Neural cell (in vitro differentiated cells): ENCODE data around the gene EFCAB12. TPM values are rescaled to one million over a fixed set of nuclear protein-coding genes. Genes with fewer than 3 reads are reported as not detected.

Experiments
- H2AFZ ChIP-seq: fragments of 200-600, 300-800 bp; sonication (generic), shearing (Covaris generic); 2 replicates; pipeline ENCODE4 v1.6.0; 2014; ENCODE audit warnings: low read depth, mild to moderate bottlenecking, antibody characterized with exemption, low read length, moderate library complexity
- H3F3A ChIP-seq: fragments of 200-600 bp; shearing (Covaris generic); 2 replicates; pipeline ENCODE4 v1.6.1; 2016; ENCODE audit warnings: mild to moderate bottlenecking, moderate library complexity, mixed read lengths, antibody characterized with exemption, low read length; ENCODE audit not compliant: insufficient read depth, poor library complexity, severe bottlenecking
- H3K27ac ChIP-seq: fragments of 200-600, 300-800 bp; sonication (generic), shearing (Covaris generic); 2 replicates; pipeline ENCODE4 v1.5.1; 2014; ENCODE audit warnings: mild to moderate bottlenecking, low read length, moderate library complexity
- H3K27me3 ChIP-seq: fragments of 300-800, 200-600 bp; sonication (generic), shearing (Covaris generic); 2 replicates; pipeline ENCODE4 v1.6.0; 2014; ENCODE audit warnings: mild to moderate bottlenecking, low read depth, low read length, moderate library complexity; ENCODE audit not compliant: insufficient read depth
- H3K36me3 ChIP-seq: fragments of 300-800, 200-600 bp; sonication (generic), shearing (Covaris generic); 2 replicates; pipeline ENCODE4 v1.5.1; 2014; ENCODE audit warnings: mild to moderate bottlenecking, antibody characterized with exemption, low read length, moderate library complexity; ENCODE audit not compliant: insufficient read depth
- H3K4me2 ChIP-seq: fragments of 300-800, 200-600 bp; sonication (generic), shearing (Covaris generic); 2 replicates; pipeline ENCODE4 v1.6.0; 2014; ENCODE audit warnings: mild to moderate bottlenecking, low read length
- H3K4me3 ChIP-seq: fragments of 300-800, 200-600 bp; sonication (generic), shearing (Covaris generic); 2 replicates; pipeline ENCODE4 v1.5.1; 2014; ENCODE audit warnings: mild to moderate bottlenecking, low read length, moderate library complexity
- H3K79me2 ChIP-seq: fragments of 200-600 bp; shearing (Covaris generic); replicated peaks from 2 replicates; pipeline ENCODE4 v1.6.0; 2014; ENCODE audit warnings: mild to moderate bottlenecking, low read length, moderate library complexity; ENCODE audit not compliant: insufficient read depth
- H3K9ac ChIP-seq: fragments of 300-800, 200-600 bp; sonication (generic), shearing (Covaris generic); 2 replicates; pipeline ENCODE4 v1.6.1; 2016; ENCODE audit warnings: mild to moderate bottlenecking, low read length, mixed read lengths
- H3K9me2 ChIP-seq: fragments of 200-600 bp; shearing (Covaris generic); 2 replicates; pipeline ENCODE4 v1.6.1; 2016; ENCODE audit warnings: mild to moderate bottlenecking, low read length, mixed read lengths; ENCODE audit not compliant: insufficient read depth
- H3K9me3 ChIP-seq: fragments of 200-600, 300-800 bp; sonication (generic), shearing (Covaris generic); 2 replicates; pipeline ENCODE4 v1.6.1; 2016; ENCODE audit warnings: mild to moderate bottlenecking, mixed run types, low read length, moderate library complexity, mixed read lengths
- H4K20me1 ChIP-seq: fragments of 200-600 bp; shearing (Covaris generic); 2 replicates; pipeline ENCODE4 v1.6.1; 2016; ENCODE audit warnings: mild to moderate bottlenecking, mixed run types; ENCODE audit not compliant: insufficient read depth
- EP300 ChIP-seq: fragments of 450-650 bp; conservative IDR thresholded peaks from 2 replicates; pipeline ENCODE4 v1.6.1; 2014; ENCODE audit warnings: antibody characterized with exemption, mild to moderate bottlenecking, moderate library complexity; ENCODE audit not compliant: poor library complexity, severe bottlenecking
- EZH2 ChIP-seq: fragments of 200-600, 300-800 bp; shearing (Covaris generic), sonication (generic); IDR thresholded peaks from 2 replicates; pipeline ENCODE4 v1.6.1; 2014; ENCODE audit warnings: antibody characterized with exemption, low read length, borderline replicate concordance, mild to moderate bottlenecking; ENCODE audit not compliant: insufficient read depth, poor library complexity, severe bottlenecking
- MXI1 ChIP-seq: fragments of 450-650 bp; conservative IDR thresholded peaks from 2 replicates; pipeline ENCODE4 v1.6.1; 2014; ENCODE audit warnings: antibody characterized with exemption, mild to moderate bottlenecking; ENCODE audit not compliant: poor library complexity, severe bottlenecking
- POLR2AphosphoS5 ChIP-seq: IDR thresholded peaks from 2 replicates; pipeline ENCODE4 v1.6.1; 2012
- RAD21 ChIP-seq: fragments of 450-650 bp; conservative IDR thresholded peaks from 2 replicates; pipeline ENCODE4 v1.6.1; 2014; ENCODE audit warnings: antibody characterized with exemption, mild to moderate bottlenecking, moderate library complexity
- SMC3 ChIP-seq: fragments of 450-650 bp; conservative IDR thresholded peaks from 2 replicates; pipeline ENCODE4 v1.6.1; 2014; ENCODE audit warnings: antibody characterized with exemption, mild to moderate bottlenecking, moderate library complexity; ENCODE audit not compliant: poor library complexity
- TAF1 ChIP-seq: IDR thresholded peaks from 2 replicates; pipeline ENCODE4 v1.6.1; 2012; ENCODE audit warnings: low read depth
- polyA plus RNA-seq: library from polyadenylated mRNA; depleted of rRNA; stranded (reverse); fragments of >200 nt; gene quantifications from 2 replicates; pipeline ENCODE4 v1.2.3, GENCODE V29; 2014
- TF ChIP-seq, protein P1 (sequence below): fragments of 450-650 bp; IDR thresholded peaks from 2 replicates; pipeline ENCODE4 v1.5.1; 2014; ENCODE audit warnings: antibody characterized with exemption, mild to moderate bottlenecking, moderate library complexity; ENCODE audit not compliant: poor library complexity, severe bottlenecking
- TF ChIP-seq, protein P2 (sequence below): IDR thresholded peaks from 2 replicates; pipeline ENCODE4 v1.6.1; 2012; ENCODE audit warnings: borderline replicate concordance

Gene EFCAB12
- polyA plus RNA-seq, 1 donor from 2014 or later, result 0.32 TPM

DNA sequence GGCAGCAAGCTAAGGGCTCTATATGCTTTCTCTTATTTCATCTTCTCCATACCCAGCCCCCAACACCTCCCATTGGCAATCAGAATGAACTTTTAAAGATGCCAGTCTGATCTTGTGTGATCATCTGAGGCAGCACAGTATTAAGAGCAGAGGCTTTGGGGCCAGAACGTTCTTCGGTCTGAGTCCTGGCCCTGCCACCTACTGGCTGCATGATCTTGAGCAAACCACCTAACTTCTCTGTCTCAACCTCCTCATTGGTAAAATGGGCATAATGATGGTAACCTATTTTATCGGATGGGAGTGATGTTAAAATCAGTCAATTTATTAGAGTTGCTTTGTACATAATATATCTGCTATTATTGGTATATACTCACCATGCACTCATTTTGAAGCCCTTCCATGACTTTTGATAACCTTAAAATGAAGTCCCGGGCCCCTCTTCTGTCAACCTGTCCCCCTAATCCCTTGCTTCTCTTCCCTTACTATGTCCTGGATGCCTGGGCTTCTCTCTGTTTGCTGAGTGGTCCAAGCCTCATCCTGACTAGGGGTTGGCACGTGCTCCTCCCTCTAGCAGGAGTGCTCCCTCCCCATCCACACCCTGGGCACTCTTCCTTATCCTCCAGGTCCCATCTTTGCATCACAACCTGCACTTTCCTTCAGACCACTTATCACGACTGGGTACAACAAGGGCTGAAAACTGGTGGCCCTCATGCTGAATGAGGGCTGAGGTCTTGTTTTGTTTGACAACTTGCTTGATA, 6.3 kb downstream of the EFCAB12 start:
- Histone ChIP-seq H3K27ac (no peak overlapping the region), H3K9me3 (no peaks in the 10 kb centered on the region), H3K27me3 (no peaks in the 10 kb centered on the region), H4K20me1 (no peaks in the 10 kb centered on the region), H2AFZ (no peak overlapping the region), H3K9me2 (no peaks in the 10 kb centered on the region), H3K4me3 (no peak overlapping the region), H3K4me2 (no peak overlapping the region), H3K9ac (no peak overlapping the region), H3K79me2 (no peaks in the 10 kb centered on the region), H3F3A (no peaks in the 10 kb centered on the region), H3K36me3 (no peaks in the 10 kb centered on the region)
- TF ChIP-seq, protein P1, sequence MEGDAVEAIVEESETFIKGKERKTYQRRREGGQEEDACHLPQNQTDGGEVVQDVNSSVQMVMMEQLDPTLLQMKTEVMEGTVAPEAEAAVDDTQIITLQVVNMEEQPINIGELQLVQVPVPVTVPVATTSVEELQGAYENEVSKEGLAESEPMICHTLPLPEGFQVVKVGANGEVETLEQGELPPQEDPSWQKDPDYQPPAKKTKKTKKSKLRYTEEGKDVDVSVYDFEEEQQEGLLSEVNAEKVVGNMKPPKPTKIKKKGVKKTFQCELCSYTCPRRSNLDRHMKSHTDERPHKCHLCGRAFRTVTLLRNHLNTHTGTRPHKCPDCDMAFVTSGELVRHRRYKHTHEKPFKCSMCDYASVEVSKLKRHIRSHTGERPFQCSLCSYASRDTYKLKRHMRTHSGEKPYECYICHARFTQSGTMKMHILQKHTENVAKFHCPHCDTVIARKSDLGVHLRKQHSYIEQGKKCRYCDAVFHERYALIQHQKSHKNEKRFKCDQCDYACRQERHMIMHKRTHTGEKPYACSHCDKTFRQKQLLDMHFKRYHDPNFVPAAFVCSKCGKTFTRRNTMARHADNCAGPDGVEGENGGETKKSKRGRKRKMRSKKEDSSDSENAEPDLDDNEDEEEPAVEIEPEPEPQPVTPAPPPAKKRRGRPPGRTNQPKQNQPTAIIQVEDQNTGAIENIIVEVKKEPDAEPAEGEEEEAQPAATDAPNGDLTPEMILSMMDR, result no peak
- TF ChIP-seq, protein P2, sequence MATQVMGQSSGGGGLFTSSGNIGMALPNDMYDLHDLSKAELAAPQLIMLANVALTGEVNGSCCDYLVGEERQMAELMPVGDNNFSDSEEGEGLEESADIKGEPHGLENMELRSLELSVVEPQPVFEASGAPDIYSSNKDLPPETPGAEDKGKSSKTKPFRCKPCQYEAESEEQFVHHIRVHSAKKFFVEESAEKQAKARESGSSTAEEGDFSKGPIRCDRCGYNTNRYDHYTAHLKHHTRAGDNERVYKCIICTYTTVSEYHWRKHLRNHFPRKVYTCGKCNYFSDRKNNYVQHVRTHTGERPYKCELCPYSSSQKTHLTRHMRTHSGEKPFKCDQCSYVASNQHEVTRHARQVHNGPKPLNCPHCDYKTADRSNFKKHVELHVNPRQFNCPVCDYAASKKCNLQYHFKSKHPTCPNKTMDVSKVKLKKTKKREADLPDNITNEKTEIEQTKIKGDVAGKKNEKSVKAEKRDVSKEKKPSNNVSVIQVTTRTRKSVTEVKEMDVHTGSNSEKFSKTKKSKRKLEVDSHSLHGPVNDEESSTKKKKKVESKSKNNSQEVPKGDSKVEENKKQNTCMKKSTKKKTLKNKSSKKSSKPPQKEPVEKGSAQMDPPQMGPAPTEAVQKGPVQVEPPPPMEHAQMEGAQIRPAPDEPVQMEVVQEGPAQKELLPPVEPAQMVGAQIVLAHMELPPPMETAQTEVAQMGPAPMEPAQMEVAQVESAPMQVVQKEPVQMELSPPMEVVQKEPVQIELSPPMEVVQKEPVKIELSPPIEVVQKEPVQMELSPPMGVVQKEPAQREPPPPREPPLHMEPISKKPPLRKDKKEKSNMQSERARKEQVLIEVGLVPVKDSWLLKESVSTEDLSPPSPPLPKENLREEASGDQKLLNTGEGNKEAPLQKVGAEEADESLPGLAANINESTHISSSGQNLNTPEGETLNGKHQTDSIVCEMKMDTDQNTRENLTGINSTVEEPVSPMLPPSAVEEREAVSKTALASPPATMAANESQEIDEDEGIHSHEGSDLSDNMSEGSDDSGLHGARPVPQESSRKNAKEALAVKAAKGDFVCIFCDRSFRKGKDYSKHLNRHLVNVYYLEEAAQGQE, result no peak
- TF ChIP-seq RAD21 (no peak), POLR2AphosphoS5 (no peak), MXI1 (no peak), TAF1 (no peak), EZH2 (no peak), SMC3 (no peak), EP300 (no peak)

DNA sequence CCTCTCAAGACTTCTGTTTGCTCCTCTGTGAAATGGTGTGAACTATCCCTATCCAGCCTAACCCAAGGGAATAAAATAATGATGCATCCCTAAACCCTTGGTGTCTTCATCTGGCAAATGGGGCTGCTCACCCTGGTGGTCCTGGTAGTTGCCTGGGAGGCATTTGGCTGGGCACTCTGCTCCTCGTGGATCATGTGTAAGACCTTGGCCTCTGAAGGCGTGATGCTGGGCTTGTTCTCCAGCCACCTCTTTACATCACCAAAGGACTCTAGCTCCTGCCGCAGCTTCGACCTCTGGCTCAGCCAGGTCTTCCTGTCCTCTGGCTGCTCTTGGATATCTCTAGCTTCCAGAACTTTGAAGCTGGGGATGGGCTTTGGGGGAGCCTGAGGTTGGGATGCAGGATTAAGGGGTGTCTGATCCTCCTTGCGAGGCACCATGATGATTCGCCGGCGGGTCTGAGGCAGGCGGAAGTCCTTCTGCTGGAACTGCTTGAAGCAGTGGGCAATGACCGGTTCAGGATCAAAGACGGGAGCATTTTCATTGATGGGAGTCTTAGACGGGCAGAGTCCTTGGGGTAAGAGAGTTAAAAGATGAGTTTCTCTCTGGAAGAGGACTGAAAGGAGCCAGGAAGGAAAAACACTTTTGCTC, 7.1 kb downstream of the EFCAB12 start:
- H3K9me2 ChIP-seq, result no peaks in the 10 kb centered on the region
- H3K79me2 ChIP-seq, result no peaks in the 10 kb centered on the region
- H3K36me3 ChIP-seq, result no peaks in the 10 kb centered on the region
- H3K9me3 ChIP-seq, result no peaks in the 10 kb centered on the region
- no peak overlapping the region for H3K27ac ChIP-seq
- H3K27me3 ChIP-seq, result no peaks in the 10 kb centered on the region
- H2AFZ ChIP-seq, result no peak overlapping the region
- TF ChIP-seq POLR2AphosphoS5, result no peak
- TF ChIP-seq TAF1, result no peak
- TF ChIP-seq SMC3, result no peak
- no peak for TF ChIP-seq EZH2
- no peak for TF ChIP-seq RAD21
- TF ChIP-seq EP300, result no peak
- TF ChIP-seq, protein P2, result no peak
- H3F3A ChIP-seq, result no peaks in the 10 kb centered on the region
- no peaks in the 10 kb centered on the region for H4K20me1 ChIP-seq
- H3K9ac ChIP-seq, result no peak overlapping the region
- no peak overlapping the region for H3K4me2 ChIP-seq
- no peak overlapping the region for H3K4me3 ChIP-seq
